Esophagus muscularis mucosa (tissue), 4 donors: ENCODE data around the gene PPP6R3.

ENCODE experiments used
- EP300 ChIP-seq: sonication (generic); formaldehyde crosslinking; IDR thresholded peaks from one replicate; pipeline ENCODE4 v1.6.1; 2017; ENCODE audit warnings: antibody characterized with exemption
- POLR2A ChIP-seq: fragments of 450-650 bp; IDR thresholded peaks from one replicate; pipeline ENCODE4 v1.6.1; 2017; ENCODE audit warnings: antibody characterized with exemption, moderate library complexity, mild to moderate bottlenecking, low read depth
- POLR2AphosphoS5 ChIP-seq, 2 donors: sonication (generic); formaldehyde crosslinking; IDR thresholded peaks; one replicate each; pipeline ENCODE4 v1.6.1; 2017; ENCODE audit warnings: antibody characterized with exemption in 2 of 2
- TF ChIP-seq, protein P1 (sequence below), 3 experiments: fragments of 200-600 bp in 2 of 3; fragments of 450-650 bp in 1 of 3; sonication (generic) in 2 of 3; IDR thresholded peaks; one replicate each; pipeline ENCODE4 v1.5.1; 2017 to 2019; ENCODE audit warnings: antibody characterized with exemption in 3 of 3, mild to moderate bottlenecking in 2 of 3, moderate library complexity in 1 of 3

DNA sequence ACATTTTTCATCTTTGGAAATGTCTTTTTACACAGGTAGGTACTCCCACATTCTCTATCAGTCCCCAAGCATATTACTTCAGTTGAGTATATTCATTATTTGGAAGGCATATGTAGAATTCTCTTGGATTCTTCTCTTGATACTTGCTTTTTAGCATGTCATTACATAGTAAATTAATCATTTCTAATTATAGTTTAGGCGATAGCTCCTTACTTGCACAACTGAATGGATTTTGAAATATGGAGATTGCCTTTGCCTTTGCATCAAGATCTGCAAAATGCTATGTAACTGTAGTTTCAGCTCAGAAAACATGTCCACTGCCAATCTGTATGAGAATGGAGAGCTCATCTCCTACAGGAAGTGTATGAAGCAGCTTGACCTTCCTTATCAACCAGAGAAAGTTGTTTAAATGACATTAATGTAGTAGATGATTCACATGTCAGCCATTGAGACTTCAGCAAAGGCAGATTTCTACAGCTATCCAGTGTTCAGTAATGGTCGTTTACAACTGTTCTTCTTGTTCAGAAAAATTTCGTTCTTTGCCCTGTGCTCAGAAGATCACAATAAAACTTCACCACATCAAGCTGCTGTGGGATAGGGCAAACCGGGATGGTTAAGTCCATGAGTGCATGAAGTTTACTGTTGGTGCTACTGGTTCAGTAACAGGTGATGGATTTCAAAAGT lies 61.6 kb downstream of the PPP6R3 start:
- TF ChIP-seq, protein P1, sequence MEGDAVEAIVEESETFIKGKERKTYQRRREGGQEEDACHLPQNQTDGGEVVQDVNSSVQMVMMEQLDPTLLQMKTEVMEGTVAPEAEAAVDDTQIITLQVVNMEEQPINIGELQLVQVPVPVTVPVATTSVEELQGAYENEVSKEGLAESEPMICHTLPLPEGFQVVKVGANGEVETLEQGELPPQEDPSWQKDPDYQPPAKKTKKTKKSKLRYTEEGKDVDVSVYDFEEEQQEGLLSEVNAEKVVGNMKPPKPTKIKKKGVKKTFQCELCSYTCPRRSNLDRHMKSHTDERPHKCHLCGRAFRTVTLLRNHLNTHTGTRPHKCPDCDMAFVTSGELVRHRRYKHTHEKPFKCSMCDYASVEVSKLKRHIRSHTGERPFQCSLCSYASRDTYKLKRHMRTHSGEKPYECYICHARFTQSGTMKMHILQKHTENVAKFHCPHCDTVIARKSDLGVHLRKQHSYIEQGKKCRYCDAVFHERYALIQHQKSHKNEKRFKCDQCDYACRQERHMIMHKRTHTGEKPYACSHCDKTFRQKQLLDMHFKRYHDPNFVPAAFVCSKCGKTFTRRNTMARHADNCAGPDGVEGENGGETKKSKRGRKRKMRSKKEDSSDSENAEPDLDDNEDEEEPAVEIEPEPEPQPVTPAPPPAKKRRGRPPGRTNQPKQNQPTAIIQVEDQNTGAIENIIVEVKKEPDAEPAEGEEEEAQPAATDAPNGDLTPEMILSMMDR (IDR thresholded peaks at IDR 0.05): no peak
- TF ChIP-seq EP300: no peak
- TF ChIP-seq POLR2AphosphoS5 (IDR thresholded peaks at IDR 0.05): no peak
- TF ChIP-seq POLR2A: no peak
